IMR-90 (cell line): ENCODE results near the gene TSPAN32. TPM values are rescaled to one million over a fixed set of nuclear protein-coding genes. Genes with fewer than 3 reads are reported as not detected.

Source experiments
- ATAC-seq: fragments of 200-7000 bp; cut with Tn5 transposase; 2 replicates; pipeline ENCODE4 v1.9.1; 2020; ENCODE audit warnings: low read depth, mild to moderate bottlenecking, moderate library complexity
- BruUV-seq: library from RNA; stranded (reverse); fragments of 400-500 nt; replicated peaks from 2 replicates; lab custom pipeline; 2021; lab: Mats Ljungman, UMichigan
- CTCF ChIA-PET: fragments of 300-600 bp; formaldehyde crosslinking; extraction: SDS; loops from one replicate; lab custom pipeline; 2021; ENCODE audit warnings: antibody characterized with exemption; lab: Yijun Ruan, JAX
- POLR2A ChIA-PET: fragments of 300-600 bp; sonication (Branson Sonifier 250); formaldehyde crosslinking; loops from one replicate; lab custom pipeline; 2022; ENCODE audit warnings: antibody characterized with exemption; ENCODE audit not compliant: unreplicated experiment; lab: Charles Lee
- DNase-seq: peaks from one replicate; pipeline ENCODE4 v3.0.0; 2013
- H2AFZ ChIP-seq: replicated peaks from 2 replicates; pipeline ENCODE3; 2013; ENCODE audit warnings: low read length, mild to moderate bottlenecking; ENCODE audit not compliant: poor library complexity
- H2AK5ac ChIP-seq: 2 replicates; pipeline ENCODE4 v1.6.1; 2013; ENCODE audit warnings: low read depth, low read length, inconsistent platforms
- H2AK9ac ChIP-seq: replicated peaks from 2 replicates; pipeline ENCODE3; 2013; ENCODE audit warnings: mild to moderate bottlenecking, low read depth, low read length, moderate library complexity; ENCODE audit not compliant: poor library complexity
- H2BK120ac ChIP-seq: 2 replicates; pipeline ENCODE4 v1.6.1; 2013; ENCODE audit warnings: low read depth, low read length, inconsistent platforms
- H2BK15ac ChIP-seq: 3 replicates; pipeline ENCODE4 v1.6.1; 2013; ENCODE audit warnings: low read depth, low read length, inconsistent platforms
- H2BK20ac ChIP-seq: 2 replicates; pipeline ENCODE4 v1.6.1; 2013; ENCODE audit warnings: low read depth, mild to moderate bottlenecking, inconsistent platforms, low read length, moderate library complexity
- H2BK5ac ChIP-seq: 2 replicates; pipeline ENCODE4 v1.6.1; 2013; ENCODE audit warnings: mild to moderate bottlenecking, low read depth, low read length, inconsistent platforms; ENCODE audit not compliant: poor library complexity, severe bottlenecking
- H3K14ac ChIP-seq: replicated peaks from 2 replicates; pipeline ENCODE4 v1.6.1; 2013; ENCODE audit warnings: low read depth, low read length, inconsistent platforms
- H3K18ac ChIP-seq: 2 replicates; pipeline ENCODE4 v1.6.1; 2013; ENCODE audit warnings: low read depth, low read length, control low read depth
- H3K23ac ChIP-seq: 2 replicates; pipeline ENCODE4 v1.6.1; 2013; ENCODE audit warnings: low read depth, low read length, inconsistent platforms
- H3K27ac ChIP-seq: 2 replicates; pipeline ENCODE4 v1.5.1; 2013; ENCODE audit warnings: mild to moderate bottlenecking, control low read depth, low read length; ENCODE audit not compliant: insufficient read depth
- H3K27me3 ChIP-seq: 2 replicates; pipeline ENCODE4 v1.6.1; 2013; ENCODE audit warnings: low read length; ENCODE audit not compliant: control insufficient read depth, insufficient read depth
- H3K36me3 ChIP-seq: 2 replicates; pipeline ENCODE4 v1.6.1; 2013; ENCODE audit warnings: low read length, mixed read lengths; ENCODE audit not compliant: control insufficient read depth, insufficient read depth
- H3K4ac ChIP-seq: 2 replicates; pipeline ENCODE4 v1.6.1; 2013; ENCODE audit warnings: low read depth, low read length, inconsistent platforms
- H3K4me1 ChIP-seq: 2 replicates; pipeline ENCODE4 v1.6.1; 2013; ENCODE audit warnings: low read length, mixed read lengths; ENCODE audit not compliant: control insufficient read depth, insufficient read depth
- H3K4me2 ChIP-seq: 2 replicates; pipeline ENCODE4 v1.6.1; 2013; ENCODE audit warnings: low read depth, mild to moderate bottlenecking, control low read depth, low read length, moderate library complexity
- H3K4me3 ChIP-seq: 2 replicates; pipeline ENCODE4 v1.5.1; 2013; ENCODE audit warnings: low read depth, mild to moderate bottlenecking, control low read depth, low read length, moderate library complexity; ENCODE audit not compliant: insufficient read depth
- H3K56ac ChIP-seq: 2 replicates; pipeline ENCODE4 v1.6.1; 2013; ENCODE audit warnings: low read length, inconsistent platforms; ENCODE audit not compliant: insufficient read depth; ENCODE audit errors: extremely low read depth
- H3K79me1 ChIP-seq, 2 experiments: 2 replicates each; pipeline ENCODE4 v1.6.1; 2013; ENCODE audit warnings: low read length in 2 of 2, inconsistent platforms in 1 of 2, low read depth in 1 of 2
- H3K9ac ChIP-seq: 2 replicates; pipeline ENCODE4 v1.6.1; 2013; ENCODE audit warnings: low read depth, low read length, control low read depth
- H3K9me1 ChIP-seq: 2 replicates; pipeline ENCODE4 v1.6.1; 2013; ENCODE audit warnings: low read length, inconsistent platforms; ENCODE audit not compliant: insufficient read depth
- H3K9me3 ChIP-seq: 2 replicates; pipeline ENCODE4 v1.6.1; 2013; ENCODE audit warnings: low read length; ENCODE audit not compliant: control insufficient read depth, insufficient read depth
- H4K20me1 ChIP-seq: 2 replicates; pipeline ENCODE4 v1.6.1; 2013; ENCODE audit warnings: low read length, inconsistent platforms; ENCODE audit not compliant: insufficient read depth
- H4K5ac ChIP-seq: 2 replicates; pipeline ENCODE4 v1.6.1; 2013; ENCODE audit warnings: mild to moderate bottlenecking, low read depth, low read length, control low read depth
- H4K8ac ChIP-seq, 2 experiments: 2 replicates each; pipeline ENCODE4 v1.6.1; 2013; ENCODE audit warnings: low read depth in 2 of 2, low read length in 2 of 2, control low read depth in 1 of 2, inconsistent platforms in 1 of 2
- H4K91ac ChIP-seq: 2 replicates; pipeline ENCODE4 v1.6.1; 2013; ENCODE audit warnings: low read depth, low read length, inconsistent platforms; ENCODE audit not compliant: insufficient read depth
- CHD1 ChIP-seq: IDR thresholded peaks from 2 replicates; pipeline ENCODE4 v1.6.1; 2012; ENCODE audit warnings: low read depth, low read length, improper control_type of control experiment
- POLR2A ChIP-seq: IDR thresholded peaks from 2 replicates; pipeline ENCODE4 v1.6.1; 2012; ENCODE audit warnings: mild to moderate bottlenecking, low read depth, low read length
- RFX5 ChIP-seq: IDR thresholded peaks from 2 replicates; pipeline ENCODE4 v1.8.0; 2012; ENCODE audit warnings: low read depth, mild to moderate bottlenecking, low read length, moderate library complexity
- SMC3 ChIP-seq: fragments of 150-350 bp; IDR thresholded peaks from 2 replicates; pipeline ENCODE4 v1.6.1; 2016; ENCODE audit warnings: low read depth, mild to moderate bottlenecking, antibody characterized with exemption, low read length, moderate library complexity
- USF2 ChIP-seq: fragments of 150-350 bp; IDR thresholded peaks from 2 replicates; pipeline ENCODE4 v1.6.1; 2017; ENCODE audit warnings: mild to moderate bottlenecking, antibody characterized with exemption, low read length, low read depth
- WGBS, 2 experiments: methylation state at CpG; one replicate each; pipeline versions ENCODE4 v1.1.5 to v1.1.7; 2013; ENCODE audit warnings: missing lambda C conversion rate in 2 of 2; ENCODE audit not compliant: insufficient read length in 1 of 2; ENCODE audit errors: extremely low coverage in 2 of 2; 5-methylcytosine and 5-hydroxymethylcytosine counted together
- dilution Hi-C: fragments of 300-500 bp; cut with HindIII; formaldehyde crosslinking; loops from one replicate; pipeline ENCODE4 v1.14.3; 2018; ENCODE audit warnings: low sequenced_read_pairs; ENCODE audit not compliant: unreplicated experiment
- in situ Hi-C: fragments of 300-500 bp; cut with MboI; formaldehyde crosslinking; loops from 3 replicates; pipeline ENCODE4 v1.14.3; 2019; ENCODE audit warnings: low sequenced_read_pairs, inconsistent platforms, mixed read lengths
- intact Hi-C: fragments of 100-400 bp; cut with micrococcal nuclease; formaldehyde crosslinking; loops from 2 replicates; pipeline ENCODE4 v1.10.0; 2022
- polyA plus RNA-seq, 3 experiments: library from polyadenylated mRNA; depleted of rRNA; stranded (reverse); fragments of >200 nt; gene quantifications; 2 replicates each; pipeline ENCODE4 v1.2.3, GENCODE V29; 2012; ENCODE audit warnings: low replicate concordance in 1 of 3
- total RNA-seq: library from RNA; depleted of rRNA; stranded (reverse); fragments of >200 nt; gene quantifications from 2 replicates; pipeline ENCODE4 v1.2.3, GENCODE V29; 2012

TSPAN32 gene
- total and polyA plus RNA-seq, 2 of the 4 experiments (the other 2 are of a cell fraction), result 0.07 TPM; not detected in 1

GRCh38 chr11:2309251-2310072, 7.6 kb downstream of the TSPAN32 start (continued):
- TF ChIP-seq USF2, result no peak

DNA sequence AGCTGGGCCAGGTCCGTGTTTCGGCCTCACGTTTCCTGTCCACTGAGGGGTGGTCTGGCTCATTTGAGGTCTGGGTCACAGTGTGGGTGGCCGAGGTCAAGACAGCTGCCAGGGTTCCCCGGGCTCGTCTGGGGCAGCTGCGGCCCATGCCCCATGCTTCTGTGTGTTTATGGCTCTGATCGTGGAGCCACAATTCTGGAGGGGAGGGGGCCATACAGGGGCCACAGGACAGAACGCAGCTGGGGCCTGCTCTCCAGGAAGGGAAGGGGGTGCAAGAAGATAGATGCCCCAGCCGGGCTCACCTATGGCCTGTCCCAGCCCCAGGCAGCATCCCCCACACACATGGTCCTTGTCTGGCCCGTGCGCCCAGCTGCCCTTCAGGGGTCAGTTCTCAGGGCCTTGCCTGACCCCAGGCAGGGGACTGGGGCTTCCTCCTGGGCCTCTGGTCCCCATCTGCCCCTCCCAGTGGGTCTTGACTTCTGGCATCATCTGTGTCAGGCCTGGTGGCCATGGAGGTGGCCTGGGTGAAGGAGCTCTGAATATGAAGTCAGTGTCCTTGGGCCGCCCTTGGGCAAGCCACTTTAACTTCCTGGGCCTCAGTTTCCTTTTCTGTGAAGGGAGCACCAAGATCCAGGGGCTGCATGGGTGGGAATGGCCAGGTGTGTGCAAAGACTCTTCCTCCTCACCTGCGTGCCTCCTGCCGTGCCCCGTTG, 8.4 kb downstream of the TSPAN32 start:
- Histone ChIP-seq H3K27ac (no peak overlapping the region), H3K9ac (no peak overlapping the region), H2BK15ac (no peak overlapping the region), H3K9me1 (peaks cover 12% of the 10 kb centered on the region), H3K36me3 (no peaks in the 10 kb centered on the region), H4K5ac (no peak overlapping the region), H3K14ac (no peak overlapping the region), H3K4ac (no peak overlapping the region), H3K27me3 (no peaks in the 10 kb centered on the region), H3K4me3 (no peak overlapping the region), H3K79me1 (no peaks in the 10 kb centered on the region), H3K4me1 (peaks cover 29% of the 10 kb centered on the region), H4K91ac (no peak overlapping the region), H2AFZ (no peak overlapping the region), H4K8ac (no peak overlapping the region), H2AK5ac (no peak overlapping the region), H3K4me2 (no peak overlapping the region), H3K9me3 (no peaks in the 10 kb centered on the region), H3K18ac (no peak overlapping the region), H2BK5ac (no peak overlapping the region), H2BK120ac (no peak overlapping the region), H3K23ac (no peak overlapping the region), H3K56ac (no peak overlapping the region), H2BK20ac (no peak overlapping the region), H4K20me1 (peaks cover 3% of the 10 kb centered on the region; the same call in 1 of the 2 replicates), H2AK9ac (no peak overlapping the region)
- no peak for DNase-seq
- POLR2A ChIA-PET, result no interaction called here
- dilution Hi-C loops, result no loop called here
- ATAC-seq, result no peak
- TF ChIP-seq RFX5 (no peak), POLR2A (no peak), SMC3 (no peak), CHD1 (no peak)
- intact Hi-C loops, result no loop called here
- in situ Hi-C loops, result loop anchor here (5.0 kb wide), 1 partner anchor 107 kb away; no protein-coding TSS in a partner anchor
- 100% methylated on average over 1 of the region's 16 CpGs; no CpG with 5 or more reads in 1 of the 2 experiments for WGBS, 2 experiments
- no TSS peak for BruUV-seq
- CTCF ChIA-PET, result no interaction called here
